ENCODE measurements around the gene UBE2L5.

- TF ChIP-seq, protein P1, sequence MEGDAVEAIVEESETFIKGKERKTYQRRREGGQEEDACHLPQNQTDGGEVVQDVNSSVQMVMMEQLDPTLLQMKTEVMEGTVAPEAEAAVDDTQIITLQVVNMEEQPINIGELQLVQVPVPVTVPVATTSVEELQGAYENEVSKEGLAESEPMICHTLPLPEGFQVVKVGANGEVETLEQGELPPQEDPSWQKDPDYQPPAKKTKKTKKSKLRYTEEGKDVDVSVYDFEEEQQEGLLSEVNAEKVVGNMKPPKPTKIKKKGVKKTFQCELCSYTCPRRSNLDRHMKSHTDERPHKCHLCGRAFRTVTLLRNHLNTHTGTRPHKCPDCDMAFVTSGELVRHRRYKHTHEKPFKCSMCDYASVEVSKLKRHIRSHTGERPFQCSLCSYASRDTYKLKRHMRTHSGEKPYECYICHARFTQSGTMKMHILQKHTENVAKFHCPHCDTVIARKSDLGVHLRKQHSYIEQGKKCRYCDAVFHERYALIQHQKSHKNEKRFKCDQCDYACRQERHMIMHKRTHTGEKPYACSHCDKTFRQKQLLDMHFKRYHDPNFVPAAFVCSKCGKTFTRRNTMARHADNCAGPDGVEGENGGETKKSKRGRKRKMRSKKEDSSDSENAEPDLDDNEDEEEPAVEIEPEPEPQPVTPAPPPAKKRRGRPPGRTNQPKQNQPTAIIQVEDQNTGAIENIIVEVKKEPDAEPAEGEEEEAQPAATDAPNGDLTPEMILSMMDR (IDR thresholded peaks at IDR 0.05) = no peak
- TF ChIP-seq POLR2AphosphoS5 (IDR thresholded peaks at IDR 0.05) (no peak), POLR2A (IDR thresholded peaks at IDR 0.05) (no peak)
These were observed 45.6 kb upstream of the UBE2L5 start for GRCh38 chr13:30376426-30377311.
